ENCODE measurements around the gene BEST1. TPM values are rescaled to one million over a fixed set of nuclear protein-coding genes. Genes with fewer than 3 reads are reported as not detected.

The BEST1 gene
- total and polyA plus RNA-seq, 7 donors: 0.81 to 9.8 (median 1.4) TPM

GRCh38 chr11:61966734-61967115, 16.6 kb downstream of the BEST1 start:
- ATAC-seq (no peak), DNase-seq (no peak)
- H3K9me3 ChIP-seq: no peaks in the 10 kb centered on the region
- 0 to 1% (median 0%) methylated on average over 13 of the region's 13 CpGs for WGBS, 3 donors
- peaks cover 60% of the 10 kb centered on the region for H3K4me1 ChIP-seq
- H3K27me3 ChIP-seq (ENCODE audit: insufficient read depth in 3 of 3, low read length in 2 of 3): no peaks in the 10 kb centered on the region
- intact Hi-C loops (cut with DNase I): loop anchor here in 1 of 2 donors (10.0 kb wide), 1 partner anchor 628 kb away; the partner anchor contains the start of gene TUT1
- H3K27ac ChIP-seq: peak overlapping the region; percentile 97
- H3K4me3 ChIP-seq: peak overlapping the region; percentile 86
- TF ChIP-seq CTCF (IDR thresholded peaks at IDR 0.05): no peak
- peaks cover 3 to 30% of the 10 kb centered on the region in 2 donors for H3K36me3 ChIP-seq (ENCODE audit: insufficient read depth in 1 of 2, low read depth in 1 of 2)

GRCh38 chr11:61967116-61967923, 17.2 kb downstream of the BEST1 start, which contains the start of gene FTH1:
Gene FTH1, minus strand, starts transcription at chr11:61967634. Its CDS starts 209 bp downstream, at chr11:61967425.
- H3K27ac ChIP-seq: peak within 1 kb of the TSS; percentile 97
- H3K9me3 ChIP-seq: no peaks in the 10 kb centered on the region
- peaks cover 3 to 30% of the 10 kb centered on the region in 2 donors for H3K36me3 ChIP-seq (ENCODE audit: insufficient read depth in 1 of 2, low read depth in 1 of 2)
- H3K4me1 ChIP-seq: peaks cover 58% of the 10 kb centered on the region
- peak within 1 kb of the TSS; percentile 86 for H3K4me3 ChIP-seq
- intact Hi-C loops (cut with DNase I): loop anchor here in 1 of 2 donors (10.0 kb wide), 1 partner anchor 627 kb away; the partner anchor contains the start of gene TUT1
- no peaks in the 10 kb centered on the region for H3K27me3 ChIP-seq (ENCODE audit: insufficient read depth in 3 of 3, low read length in 2 of 3)
- ATAC-seq: peak; percentile 80 to 87 (median 83)
- peak; percentile 93 to 96 for DNase-seq
- no peak for TF ChIP-seq CTCF (IDR thresholded peaks at IDR 0.05)
- WGBS, 3 donors: 2 to 3% (median 2%) methylated on average over 67 to 93 of the region's 93 CpGs

GRCh38 chr11:61967924-61968757, 18.0 kb downstream of the BEST1 start:
- Histone ChIP-seq H3K36me3 (ENCODE audit: insufficient read depth in 1 of 2, low read depth in 1 of 2) (peaks cover 3 to 30% of the 10 kb centered on the region in 2 donors), H3K27ac (peak overlapping the region; percentile 97), H3K27me3 (ENCODE audit: insufficient read depth in 3 of 3, low read length in 2 of 3) (no peaks in the 10 kb centered on the region), H3K4me3 (peak overlapping the region; percentile 86), H3K4me1 (peaks cover 66% of the 10 kb centered on the region), H3K9me3 (no peaks in the 10 kb centered on the region)
- TF ChIP-seq CTCF (IDR thresholded peaks at IDR 0.05): no peak
- intact Hi-C loops (cut with DNase I): loop anchor here in 1 of 2 donors (10.0 kb wide), 1 partner anchor 627 kb away; the partner anchor contains the start of gene TUT1
- 12 to 17% (median 14%) methylated on average over 47 to 53 of the region's 53 CpGs for WGBS, 3 donors
- DNase-seq (peak; percentile 56 to 72), ATAC-seq (peak in 1 of 4 donors; percentile 1)

- Histone ChIP-seq H3K36me3 (ENCODE audit: insufficient read depth in 1 of 2, low read depth in 1 of 2) (peaks cover 3 to 23% of the 10 kb centered on the region in 2 donors), H3K4me1 (peaks cover 68% of the 10 kb centered on the region), H3K27me3 (ENCODE audit: insufficient read depth in 3 of 3, low read length in 2 of 3) (no peaks in the 10 kb centered on the region), H3K9me3 (no peaks in the 10 kb centered on the region), H3K4me3 (peak overlapping the region; percentile 86), H3K27ac (peak overlapping the region; percentile 97)
- no peak for TF ChIP-seq CTCF (IDR thresholded peaks at IDR 0.05)
- ATAC-seq (no peak), DNase-seq (no peak)
- intact Hi-C loops (cut with DNase I): loop anchor here in 1 of 2 donors (10.0 kb wide), 1 partner anchor 626 kb away; the partner anchor contains the start of gene TUT1
- WGBS, 3 donors: 92 to 96% (median 93%) methylated on average over 16 of the region's 16 CpGs
These were observed 18.7 kb downstream of the BEST1 start for GRCh38 chr11:61968758-61969390.
